ENCODE measurements around the gene MINDY3. TPM values are rescaled to one million over a fixed set of nuclear protein-coding genes. Genes with fewer than 3 reads are reported as not detected.

The MINDY3 gene
- total and polyA plus RNA-seq, 4 donors = 6.5 to 16.1 (median 12.3) TPM

- TF ChIP-seq CTCF (IDR thresholded peaks at IDR 0.05; ENCODE audit: low read depth, low read length, missing input control) = no peak
- TF ChIP-seq, protein P1, sequence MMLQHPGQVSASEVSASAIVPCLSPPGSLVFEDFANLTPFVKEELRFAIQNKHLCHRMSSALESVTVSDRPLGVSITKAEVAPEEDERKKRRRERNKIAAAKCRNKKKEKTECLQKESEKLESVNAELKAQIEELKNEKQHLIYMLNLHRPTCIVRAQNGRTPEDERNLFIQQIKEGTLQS (IDR thresholded peaks at IDR 0.05) = no peak
- TF ChIP-seq MAX (IDR thresholded peaks at IDR 0.05) = no peak
These were observed 66.6 kb downstream of the MINDY3 start (continued) for GRCh38 chr10:15793664-15794063.

- WGBS = 98% methylated on average over 4 of the region's 4 CpGs
- no peak for DNase-seq (ENCODE audit: low spot score)
- no peaks in the 10 kb centered on the region for H3K27me3 ChIP-seq (ENCODE audit: control insufficient read depth in 4 of 4, insufficient read depth in 4 of 4, low read length in 3 of 4)
- no peaks in the 10 kb centered on the region for H3K4me1 ChIP-seq (ENCODE audit: control insufficient read depth in 4 of 4, insufficient read depth in 4 of 4, low read length in 3 of 4)
- H3K4me3 ChIP-seq (ENCODE audit: low read depth in 1 of 3, low read length in 3 of 3) = no peak overlapping the region
- H3K9me3 ChIP-seq (ENCODE audit: control insufficient read depth in 4 of 4, low read length in 3 of 4) = no peaks in the 10 kb centered on the region
- peaks cover 2 to 17% (median 11%) of the 10 kb centered on the region in 4 donors for H3K36me3 ChIP-seq (ENCODE audit: control insufficient read depth in 4 of 4, insufficient read depth in 3 of 4, low read depth in 1 of 4, low read length in 3 of 4)
- TF ChIP-seq SP1 (IDR thresholded peaks at IDR 0.05) (no peak), RXRA (IDR thresholded peaks at IDR 0.05) (no peak), YY1 (IDR thresholded peaks at IDR 0.05) (no peak), GABPA (IDR thresholded peaks at IDR 0.05 in 1 of 2, conservative IDR thresholded peaks at IDR 0.05 in 1 of 2) (no peak)
- TF ChIP-seq, protein P2, sequence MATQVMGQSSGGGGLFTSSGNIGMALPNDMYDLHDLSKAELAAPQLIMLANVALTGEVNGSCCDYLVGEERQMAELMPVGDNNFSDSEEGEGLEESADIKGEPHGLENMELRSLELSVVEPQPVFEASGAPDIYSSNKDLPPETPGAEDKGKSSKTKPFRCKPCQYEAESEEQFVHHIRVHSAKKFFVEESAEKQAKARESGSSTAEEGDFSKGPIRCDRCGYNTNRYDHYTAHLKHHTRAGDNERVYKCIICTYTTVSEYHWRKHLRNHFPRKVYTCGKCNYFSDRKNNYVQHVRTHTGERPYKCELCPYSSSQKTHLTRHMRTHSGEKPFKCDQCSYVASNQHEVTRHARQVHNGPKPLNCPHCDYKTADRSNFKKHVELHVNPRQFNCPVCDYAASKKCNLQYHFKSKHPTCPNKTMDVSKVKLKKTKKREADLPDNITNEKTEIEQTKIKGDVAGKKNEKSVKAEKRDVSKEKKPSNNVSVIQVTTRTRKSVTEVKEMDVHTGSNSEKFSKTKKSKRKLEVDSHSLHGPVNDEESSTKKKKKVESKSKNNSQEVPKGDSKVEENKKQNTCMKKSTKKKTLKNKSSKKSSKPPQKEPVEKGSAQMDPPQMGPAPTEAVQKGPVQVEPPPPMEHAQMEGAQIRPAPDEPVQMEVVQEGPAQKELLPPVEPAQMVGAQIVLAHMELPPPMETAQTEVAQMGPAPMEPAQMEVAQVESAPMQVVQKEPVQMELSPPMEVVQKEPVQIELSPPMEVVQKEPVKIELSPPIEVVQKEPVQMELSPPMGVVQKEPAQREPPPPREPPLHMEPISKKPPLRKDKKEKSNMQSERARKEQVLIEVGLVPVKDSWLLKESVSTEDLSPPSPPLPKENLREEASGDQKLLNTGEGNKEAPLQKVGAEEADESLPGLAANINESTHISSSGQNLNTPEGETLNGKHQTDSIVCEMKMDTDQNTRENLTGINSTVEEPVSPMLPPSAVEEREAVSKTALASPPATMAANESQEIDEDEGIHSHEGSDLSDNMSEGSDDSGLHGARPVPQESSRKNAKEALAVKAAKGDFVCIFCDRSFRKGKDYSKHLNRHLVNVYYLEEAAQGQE (IDR thresholded peaks at IDR 0.05) = no peak
- no peak overlapping the region for H3K27ac ChIP-seq (ENCODE audit: low read depth in 1 of 2, low read length in 2 of 2)
- H3K9ac ChIP-seq (ENCODE audit: low read depth in 1 of 2, low read length in 2 of 2) = no peak overlapping the region
These were observed 67.5 kb downstream of the MINDY3 start for GRCh38 chr10:15792777-15793176.

- H3K27ac ChIP-seq (ENCODE audit: low read depth in 1 of 2, low read length in 2 of 2) = no peak overlapping the region
- no peak for DNase-seq (ENCODE audit: low spot score)
- TF ChIP-seq EGR1 (IDR thresholded peaks at IDR 0.05; ENCODE audit: low read depth in 2 of 2) = no peak
- TF ChIP-seq HNF4A (conservative IDR thresholded peaks at IDR 0.05) = no peak
- TF ChIP-seq TAF1 (conservative IDR thresholded peaks at IDR 0.05) = no peak
- TF ChIP-seq, protein P3, sequence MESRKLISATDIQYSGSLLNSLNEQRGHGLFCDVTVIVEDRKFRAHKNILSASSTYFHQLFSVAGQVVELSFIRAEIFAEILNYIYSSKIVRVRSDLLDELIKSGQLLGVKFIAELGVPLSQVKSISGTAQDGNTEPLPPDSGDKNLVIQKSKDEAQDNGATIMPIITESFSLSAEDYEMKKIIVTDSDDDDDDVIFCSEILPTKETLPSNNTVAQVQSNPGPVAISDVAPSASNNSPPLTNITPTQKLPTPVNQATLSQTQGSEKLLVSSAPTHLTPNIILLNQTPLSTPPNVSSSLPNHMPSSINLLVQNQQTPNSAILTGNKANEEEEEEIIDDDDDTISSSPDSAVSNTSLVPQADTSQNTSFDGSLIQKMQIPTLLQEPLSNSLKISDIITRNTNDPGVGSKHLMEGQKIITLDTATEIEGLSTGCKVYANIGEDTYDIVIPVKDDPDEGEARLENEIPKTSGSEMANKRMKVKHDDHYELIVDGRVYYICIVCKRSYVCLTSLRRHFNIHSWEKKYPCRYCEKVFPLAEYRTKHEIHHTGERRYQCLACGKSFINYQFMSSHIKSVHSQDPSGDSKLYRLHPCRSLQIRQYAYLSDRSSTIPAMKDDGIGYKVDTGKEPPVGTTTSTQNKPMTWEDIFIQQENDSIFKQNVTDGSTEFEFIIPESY (IDR thresholded peaks at IDR 0.05) = no peak
- no peak for TF ChIP-seq RXRA (IDR thresholded peaks at IDR 0.05)
- no peak for TF ChIP-seq YY1 (IDR thresholded peaks at IDR 0.05)
- no peak for TF ChIP-seq FOXA1 (IDR thresholded peaks at IDR 0.05)
- TF ChIP-seq MAX (IDR thresholded peaks at IDR 0.05) = no peak
- no peak for TF ChIP-seq GABPA (IDR thresholded peaks at IDR 0.05 in 1 of 2, conservative IDR thresholded peaks at IDR 0.05 in 1 of 2)
- no peak for TF ChIP-seq FOXA2 (IDR thresholded peaks at IDR 0.05)
- TF ChIP-seq NR2F2 (IDR thresholded peaks at IDR 0.05) = no peak
- no peak for TF ChIP-seq CTCF (IDR thresholded peaks at IDR 0.05; ENCODE audit: low read depth, low read length, missing input control)
- TF ChIP-seq HNF4G (IDR thresholded peaks at IDR 0.05) = no peak
- TF ChIP-seq JUND (IDR thresholded peaks at IDR 0.05) = no peak
- TF ChIP-seq, protein P1 (IDR thresholded peaks at IDR 0.05) = no peak
These were observed 68.3 kb downstream of the MINDY3 start for GRCh38 chr10:15791816-15792524.

More at GRCh38 chr10:15791816-15792524, 68.3 kb downstream of the MINDY3 start:
- Histone ChIP-seq H3K9ac (ENCODE audit: low read depth in 1 of 2, low read length in 2 of 2) (no peak overlapping the region), H3K4me3 (ENCODE audit: low read depth in 1 of 3, low read length in 3 of 3) (no peak overlapping the region), H3K4me1 (ENCODE audit: control insufficient read depth in 4 of 4, insufficient read depth in 4 of 4, low read length in 3 of 4) (no peaks in the 10 kb centered on the region), H3K36me3 (ENCODE audit: control insufficient read depth in 4 of 4, insufficient read depth in 3 of 4, low read depth in 1 of 4, low read length in 3 of 4) (peaks cover 2 to 25% (median 17%) of the 10 kb centered on the region in 4 donors), H3K9me3 (ENCODE audit: control insufficient read depth in 4 of 4, low read length in 3 of 4) (no peaks in the 10 kb centered on the region), H3K27me3 (ENCODE audit: control insufficient read depth in 4 of 4, insufficient read depth in 4 of 4, low read length in 3 of 4) (no peaks in the 10 kb centered on the region)
- WGBS = 85% methylated on average over 2 of the region's 2 CpGs
